ENCODE data around the gene C16orf95. TPM values are rescaled to one million over a fixed set of nuclear protein-coding genes. Genes with fewer than 3 reads are reported as not detected.
A peak's percentile ranks its signal among the peaks of the same experiment; 100 is the strongest.

The C16orf95 gene
- total and polyA plus RNA-seq, 8 donors = 1.1 to 4.7 (median 2.9) TPM

DNA sequence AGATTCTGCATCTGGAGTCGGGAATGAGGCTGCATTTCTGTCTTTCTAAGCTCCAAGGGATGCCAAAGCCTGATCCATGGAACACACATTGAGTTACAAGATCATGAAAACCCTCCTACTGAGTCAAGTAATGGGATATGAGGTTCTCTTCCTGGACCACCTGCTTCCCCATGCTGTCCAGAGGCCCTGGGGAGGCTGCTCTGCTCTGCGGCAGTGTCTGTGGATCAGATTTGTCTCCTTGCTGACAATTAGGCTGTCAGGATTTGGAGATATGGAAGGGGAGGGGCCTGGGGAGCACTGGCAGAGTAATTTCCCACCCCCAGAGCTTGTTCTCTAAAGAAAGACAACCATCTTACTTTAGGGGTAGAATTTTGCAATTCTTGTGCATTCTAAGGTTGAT lies 33.0 kb downstream of the C16orf95 start:
- TF ChIP-seq, protein P1, sequence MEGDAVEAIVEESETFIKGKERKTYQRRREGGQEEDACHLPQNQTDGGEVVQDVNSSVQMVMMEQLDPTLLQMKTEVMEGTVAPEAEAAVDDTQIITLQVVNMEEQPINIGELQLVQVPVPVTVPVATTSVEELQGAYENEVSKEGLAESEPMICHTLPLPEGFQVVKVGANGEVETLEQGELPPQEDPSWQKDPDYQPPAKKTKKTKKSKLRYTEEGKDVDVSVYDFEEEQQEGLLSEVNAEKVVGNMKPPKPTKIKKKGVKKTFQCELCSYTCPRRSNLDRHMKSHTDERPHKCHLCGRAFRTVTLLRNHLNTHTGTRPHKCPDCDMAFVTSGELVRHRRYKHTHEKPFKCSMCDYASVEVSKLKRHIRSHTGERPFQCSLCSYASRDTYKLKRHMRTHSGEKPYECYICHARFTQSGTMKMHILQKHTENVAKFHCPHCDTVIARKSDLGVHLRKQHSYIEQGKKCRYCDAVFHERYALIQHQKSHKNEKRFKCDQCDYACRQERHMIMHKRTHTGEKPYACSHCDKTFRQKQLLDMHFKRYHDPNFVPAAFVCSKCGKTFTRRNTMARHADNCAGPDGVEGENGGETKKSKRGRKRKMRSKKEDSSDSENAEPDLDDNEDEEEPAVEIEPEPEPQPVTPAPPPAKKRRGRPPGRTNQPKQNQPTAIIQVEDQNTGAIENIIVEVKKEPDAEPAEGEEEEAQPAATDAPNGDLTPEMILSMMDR (IDR thresholded peaks at IDR 0.05) = no peak
- Histone ChIP-seq H3K36me3 (no peaks in the 10 kb centered on the region), H3K27ac (no peak overlapping the region), H3K27me3 (no peaks in the 10 kb centered on the region), H3K4me1 (no peaks in the 10 kb centered on the region), H3K4me3 (no peak overlapping the region), H3K9me3 (no peaks in the 10 kb centered on the region)
- 73 to 87% methylated on average over 2 of the region's 2 CpGs for WGBS, 2 donors
- FAIRE-seq (no peak), DNase-seq (no peak), ATAC-seq (no peak)
- intact Hi-C loops (cut with DNase I) = loop anchor here in 2 of 3 donors (5.0 to 10.0 kb wide), 2 partner anchors 719 to 722 kb away; partner anchors contain the start of gene FOXC2 (in 1 of the 2)

DNA sequence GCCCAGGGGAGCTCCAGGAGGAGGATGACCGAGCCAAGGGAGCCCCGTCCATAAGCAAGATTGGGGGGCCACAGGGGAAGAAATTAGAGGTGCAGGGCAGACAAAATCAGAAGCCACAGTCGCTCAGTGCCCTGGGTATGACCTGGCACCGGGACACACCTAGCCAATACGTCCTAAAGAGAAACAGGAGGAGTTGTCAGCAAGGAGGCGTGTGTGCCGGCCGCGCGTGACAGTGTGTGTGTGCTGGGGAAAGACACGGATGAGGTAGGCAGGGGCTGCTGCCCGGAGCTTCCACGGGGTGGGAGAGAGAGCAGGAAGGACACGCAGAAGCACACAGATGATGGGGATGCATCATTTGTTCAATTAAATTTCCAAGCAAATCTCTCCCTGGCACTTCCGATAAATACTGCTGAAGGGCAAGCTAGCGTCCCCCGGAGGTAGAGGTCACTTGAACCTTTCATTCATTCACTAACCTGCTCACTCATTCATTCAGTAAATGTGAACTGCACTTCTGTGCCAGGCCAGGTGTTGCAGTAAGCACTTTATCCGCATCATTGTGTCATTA lies 38.0 kb downstream of the C16orf95 start:
- ATAC-seq (no peak), FAIRE-seq (no peak), DNase-seq (no peak)
- H3K4me1 ChIP-seq = no peaks in the 10 kb centered on the region
- H3K27ac ChIP-seq = no peak overlapping the region
- TF ChIP-seq, protein P1 (IDR thresholded peaks at IDR 0.05) = no peak
- H3K4me3 ChIP-seq = no peak overlapping the region
- no peaks in the 10 kb centered on the region for H3K9me3 ChIP-seq
- 58 to 65% methylated on average over 18 of the region's 18 CpGs for WGBS, 2 donors
- H3K27me3 ChIP-seq = no peaks in the 10 kb centered on the region
- H3K36me3 ChIP-seq = no peaks in the 10 kb centered on the region
- intact Hi-C loops (cut with DNase I) = loop anchor here in 1 of 3 donors (5.0 kb wide), 1 partner anchor 712 kb away; the partner anchor contains the start of gene FOXC2

DNA sequence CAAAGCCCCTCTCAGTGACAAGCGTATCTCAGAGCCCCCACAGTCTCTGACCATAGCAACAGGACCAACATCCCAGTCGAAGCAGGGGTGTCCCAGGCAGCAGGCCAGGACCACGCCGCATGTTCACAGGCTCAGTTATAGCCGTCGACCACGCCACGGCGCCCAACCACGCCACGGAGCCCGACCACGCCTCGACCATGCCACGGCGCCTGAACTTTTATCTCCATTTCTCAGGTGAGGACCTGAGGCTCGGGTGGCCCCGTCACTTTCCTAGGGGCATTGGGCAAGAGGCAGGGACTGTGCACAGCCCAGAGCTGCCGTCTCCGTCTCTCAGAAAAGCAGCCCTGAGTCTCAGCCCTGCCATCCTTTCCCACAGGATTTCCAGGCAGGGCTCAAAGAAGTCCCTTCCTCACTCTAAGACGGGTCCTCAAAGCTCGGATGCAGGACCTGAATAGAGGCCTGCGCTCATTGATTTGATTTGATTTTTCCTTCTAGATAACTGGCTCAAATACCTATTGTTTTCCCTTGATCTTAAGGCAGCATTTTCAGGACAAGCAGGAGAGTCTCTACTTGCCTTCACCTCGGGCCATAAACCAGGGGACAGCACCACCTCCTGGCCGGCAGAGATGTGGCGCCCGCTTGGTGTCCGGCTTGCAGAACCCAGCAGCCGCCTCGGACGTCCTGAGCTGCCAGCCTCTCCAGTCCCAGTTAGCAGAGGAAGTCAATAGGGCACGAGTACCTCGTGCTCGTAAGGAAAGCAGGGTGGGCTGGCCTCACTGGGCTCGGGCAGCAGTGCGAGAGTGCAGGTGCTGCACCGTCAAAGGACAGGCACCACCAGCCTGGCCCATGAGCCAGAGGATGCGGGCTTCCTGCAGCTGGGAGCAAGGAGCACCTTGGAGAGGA lies 38.8 kb downstream of the C16orf95 start:
- no peak for FAIRE-seq
- intact Hi-C loops (cut with DNase I) = loop anchor here in 1 of 3 donors (5.0 kb wide), 1 partner anchor 711 kb away; the partner anchor contains the start of gene FOXC2

DNA sequence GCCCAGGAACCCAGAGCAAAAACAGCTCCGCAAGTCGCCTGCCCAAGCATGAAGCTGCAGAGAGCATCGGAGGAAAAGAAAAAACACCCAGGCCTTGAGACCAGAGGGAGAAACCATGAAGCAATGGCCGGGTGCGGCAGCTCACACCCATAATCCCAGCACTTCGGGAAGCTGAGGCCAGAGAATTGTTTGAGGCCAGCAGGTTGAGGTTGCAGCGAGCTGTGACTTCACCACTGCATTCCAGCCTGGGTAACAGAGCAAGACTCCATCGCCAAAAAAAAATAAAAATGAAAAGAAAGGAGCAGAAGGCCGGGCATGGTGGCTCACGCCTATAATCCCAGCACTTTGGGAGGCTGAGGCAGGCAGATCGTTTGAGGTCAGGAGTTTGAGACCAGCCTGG lies 40.3 kb downstream of the C16orf95 start:
- DNase-seq (no peak), ATAC-seq (no peak), FAIRE-seq (no peak)
- intact Hi-C loops (cut with DNase I) = loop anchor here in 1 of 3 donors (5.0 kb wide), 1 partner anchor 710 kb away; the partner anchor contains the start of gene FOXC2
- Histone ChIP-seq H3K36me3 (no peaks in the 10 kb centered on the region), H3K4me1 (no peaks in the 10 kb centered on the region), H3K27me3 (no peaks in the 10 kb centered on the region), H3K9me3 (no peaks in the 10 kb centered on the region), H3K4me3 (no peak overlapping the region), H3K27ac (no peak overlapping the region)
- WGBS, 2 donors = 86 to 89% methylated on average over 11 of the region's 11 CpGs
- TF ChIP-seq, protein P1 (IDR thresholded peaks at IDR 0.05) = no peak

More for the DNA sequence above, 38.8 kb downstream of the C16orf95 start:
- WGBS, 2 donors = 45 to 51% methylated on average over 38 of the region's 38 CpGs
- Histone ChIP-seq H3K27me3 (no peaks in the 10 kb centered on the region), H3K9me3 (no peaks in the 10 kb centered on the region), H3K36me3 (no peaks in the 10 kb centered on the region), H3K27ac (no peak overlapping the region), H3K4me3 (no peak overlapping the region), H3K4me1 (no peaks in the 10 kb centered on the region)
- peak; percentile 98 to 100 (median 99) for ATAC-seq
- peak; percentile 59 to 93 (median 82) for DNase-seq
- TF ChIP-seq, protein P1 (IDR thresholded peaks at IDR 0.05) = peak; percentile 74 to 85 (median 79)

Measured in pancreas (tissue), 10 donors.